Mesodermal cell (in vitro differentiated cells): ENCODE measurements around the gene NT5E.

ENCODE experiments used
- H3K27ac ChIP-seq: 2 replicates; pipeline ENCODE4 v1.7.0; 2013; ENCODE audit warnings: mild to moderate bottlenecking, low read depth, low read length, moderate library complexity; ENCODE audit not compliant: severe bottlenecking
- H3K36me3 ChIP-seq: 2 replicates; pipeline ENCODE4 v1.7.1; 2013; ENCODE audit warnings: mild to moderate bottlenecking, low read length, moderate library complexity; ENCODE audit not compliant: control insufficient read depth, insufficient read depth
- H3K4me1 ChIP-seq: one replicate; pipeline ENCODE4 v1.7.1; 2013; ENCODE audit warnings: mild to moderate bottlenecking, low read length; ENCODE audit not compliant: insufficient read depth, control insufficient read depth, poor library complexity, severe bottlenecking
- H3K4me3 ChIP-seq: 2 replicates; pipeline ENCODE4 v1.7.0; 2013; ENCODE audit warnings: low read length, control low read depth, mild to moderate bottlenecking; ENCODE audit not compliant: insufficient read depth, poor library complexity, severe bottlenecking; ENCODE audit errors: extremely low read depth
- H3K9me3 ChIP-seq: 2 replicates; pipeline ENCODE4 v1.7.1; 2013; ENCODE audit warnings: mild to moderate bottlenecking, low read length, moderate library complexity; ENCODE audit not compliant: control insufficient read depth
- whole genome bisulfite sequencing, 2 experiments: methylation state at CpG; one replicate each; pipeline ENCODE4 v1.1.5; 2013; ENCODE audit warnings: missing lambda C conversion rate in 2 of 2; ENCODE audit not compliant: insufficient coverage in 2 of 2; 5-methylcytosine and 5-hydroxymethylcytosine counted together

Gene NT5E

GRCh38 chr6:85443349-85444117 lies 6.3 kb upstream of the NT5E start:
- Histone ChIP-seq H3K4me1 (no peaks in the 10 kb centered on the region), H3K4me3 (no peak overlapping the region), H3K9me3 (no peaks in the 10 kb centered on the region), H3K27ac (no peak overlapping the region), H3K36me3 (no peaks in the 10 kb centered on the region)
- WGBS, 2 experiments = 80 to 100% methylated on average over 1 of the region's 1 CpG

GRCh38 chr6:85449388-85449817 lies 480 bp upstream of the NT5E start:
- no peak overlapping the region for H3K27ac ChIP-seq
- WGBS, 2 experiments = 1 to 2% methylated on average over 16 to 24 of the region's 24 CpGs
- H3K36me3 ChIP-seq = no peaks in the 10 kb centered on the region
- peaks cover 9% of the 10 kb centered on the region for H3K4me1 ChIP-seq
- peak overlapping the region; percentile 58 for H3K4me3 ChIP-seq
- H3K9me3 ChIP-seq = no peaks in the 10 kb centered on the region

- H3K27ac ChIP-seq = no peak overlapping the region
- H3K9me3 ChIP-seq = no peaks in the 10 kb centered on the region
- no peaks in the 10 kb centered on the region for H3K36me3 ChIP-seq
- peak overlapping the region; percentile 58 for H3K4me3 ChIP-seq
- peaks cover 9% of the 10 kb centered on the region for H3K4me1 ChIP-seq
- WGBS, 2 experiments = 41 to 57% methylated on average over 2 to 3 of the region's 4 CpGs
Observed at GRCh38 chr6:85451565-85452306, 1.9 kb downstream of the NT5E start.

GRCh38 chr6:85452441-85452881 lies 2.6 kb downstream of the NT5E start:
- no peak overlapping the region for H3K4me3 ChIP-seq
- no peak overlapping the region for H3K27ac ChIP-seq
- no peaks in the 10 kb centered on the region for H3K9me3 ChIP-seq
- WGBS, 2 experiments = 100% methylated on average over 1 to 3 of the region's 5 CpGs
- H3K36me3 ChIP-seq = no peaks in the 10 kb centered on the region
- H3K4me1 ChIP-seq = peaks cover 10% of the 10 kb centered on the region

- no peaks in the 10 kb centered on the region for H3K9me3 ChIP-seq
- H3K4me1 ChIP-seq = peaks cover 16% of the 10 kb centered on the region
- no peaks in the 10 kb centered on the region for H3K36me3 ChIP-seq
- H3K27ac ChIP-seq = no peak overlapping the region
- no peak overlapping the region for H3K4me3 ChIP-seq
- WGBS, 2 experiments = 76 to 100% methylated on average over 2 of the region's 2 CpGs
Observed at GRCh38 chr6:85453052-85453451, 3.2 kb downstream of the NT5E start.

- H3K4me1 ChIP-seq = peaks cover 20% of the 10 kb centered on the region
- no peak overlapping the region for H3K27ac ChIP-seq
- H3K36me3 ChIP-seq = no peaks in the 10 kb centered on the region
- H3K9me3 ChIP-seq = no peaks in the 10 kb centered on the region
- WGBS, 2 experiments = no CpG with 5 or more reads among the region's 2 CpGs
- no peak overlapping the region for H3K4me3 ChIP-seq
Observed at GRCh38 chr6:85453490-85453889, 3.6 kb downstream of the NT5E start.

- H3K4me1 ChIP-seq = peaks cover 34% of the 10 kb centered on the region
- WGBS, 2 experiments = 100% methylated on average over 1 of the region's 3 CpGs; no CpG with 5 or more reads in 1 of the 2 experiments
- no peak overlapping the region for H3K27ac ChIP-seq
- H3K36me3 ChIP-seq = no peaks in the 10 kb centered on the region
- no peak overlapping the region for H3K4me3 ChIP-seq
- no peaks in the 10 kb centered on the region for H3K9me3 ChIP-seq
Observed at GRCh38 chr6:85455471-85456026, 5.7 kb downstream of the NT5E start.

GRCh38 chr6:85456782-85457181 lies 6.9 kb downstream of the NT5E start:
- Histone ChIP-seq H3K9me3 (no peaks in the 10 kb centered on the region), H3K27ac (no peak overlapping the region), H3K4me1 (peaks cover 33% of the 10 kb centered on the region), H3K36me3 (no peaks in the 10 kb centered on the region), H3K4me3 (no peak overlapping the region)
- 85 to 94% methylated on average over 2 to 4 of the region's 4 CpGs for WGBS, 2 experiments

- Histone ChIP-seq H3K4me3 (no peak overlapping the region), H3K4me1 (peaks cover 33% of the 10 kb centered on the region), H3K9me3 (no peaks in the 10 kb centered on the region), H3K27ac (no peak overlapping the region), H3K36me3 (no peaks in the 10 kb centered on the region)
- 0 to 50% methylated on average over 1 to 2 of the region's 2 CpGs for WGBS, 2 experiments
Observed at GRCh38 chr6:85458184-85458583, 8.3 kb downstream of the NT5E start.

GRCh38 chr6:85458782-85459181 lies 8.9 kb downstream of the NT5E start:
- peaks cover 38% of the 10 kb centered on the region for H3K4me1 ChIP-seq
- H3K4me3 ChIP-seq = no peak overlapping the region
- no peaks in the 10 kb centered on the region for H3K9me3 ChIP-seq
- 90% methylated on average over 3 of the region's 3 CpGs; no CpG with 5 or more reads in 1 of the 2 experiments for WGBS, 2 experiments
- H3K36me3 ChIP-seq = no peaks in the 10 kb centered on the region
- no peak overlapping the region for H3K27ac ChIP-seq
